ENCODE results near the gene DPY19L2.
"Not testable (repeated sequence)": the region's sequence is repeated elsewhere in the genome, so short reads cannot be mapped to it uniquely, and the experiment has no call there.

DPY19L2 gene

GRCh38 chr12:63668028-63668799 is at the start of gene DPY19L2:
TSS of gene DPY19L2 (minus strand) at chr12:63668493. CDS start at chr12:63668393, 100 bp downstream.
- peak; percentile 3 for DNase-seq (ENCODE audit: low read depth)

- DNase-seq (ENCODE audit: low read depth): not testable (repeated sequence)
Observed at GRCh38 chr12:63716891-63717290, 48.6 kb upstream of the DPY19L2 start.

- DNase-seq (ENCODE audit: low read depth): not testable (repeated sequence)
Observed at GRCh38 chr12:63715107-63715625, 46.9 kb upstream of the DPY19L2 start.

- DNase-seq (ENCODE audit: low read depth): not testable (repeated sequence)
Observed at GRCh38 chr12:63714409-63714808, 46.1 kb upstream of the DPY19L2 start.

- DNase-seq (ENCODE audit: low read depth): not testable (repeated sequence)
Observed at GRCh38 chr12:63713681-63714075, 45.4 kb upstream of the DPY19L2 start.

GRCh38 chr12:63712979-63713680 is 44.8 kb upstream of the DPY19L2 start:
- not testable (repeated sequence) for DNase-seq (ENCODE audit: low read depth)

GRCh38 chr12:63712376-63712974 is 44.2 kb upstream of the DPY19L2 start:
- DNase-seq (ENCODE audit: low read depth): not testable (repeated sequence)

- DNase-seq (ENCODE audit: low read depth): not testable (repeated sequence)
Observed at GRCh38 chr12:63711339-63711738, 43.0 kb upstream of the DPY19L2 start.

- DNase-seq (ENCODE audit: low read depth): no peak
Observed at GRCh38 chr12:63706336-63706735, 38.0 kb upstream of the DPY19L2 start.

GRCh38 chr12:63699678-63700382 is 31.5 kb upstream of the DPY19L2 start:
- DNase-seq (ENCODE audit: low read depth): not testable (repeated sequence)

- not testable (repeated sequence) for DNase-seq (ENCODE audit: low read depth)
Observed at GRCh38 chr12:63699011-63699410, 30.7 kb upstream of the DPY19L2 start.

GRCh38 chr12:63690837-63691236 is 22.5 kb upstream of the DPY19L2 start:
- DNase-seq (ENCODE audit: low read depth): not testable (repeated sequence)

- not testable (repeated sequence) for DNase-seq (ENCODE audit: low read depth)
Observed at GRCh38 chr12:63689141-63689540, 20.8 kb upstream of the DPY19L2 start.

GRCh38 chr12:63686623-63687022 is 18.3 kb upstream of the DPY19L2 start:
- not testable (repeated sequence) for DNase-seq (ENCODE audit: low read depth)

- DNase-seq (ENCODE audit: low read depth): not testable (repeated sequence)
Observed at GRCh38 chr12:63685789-63686188, 17.5 kb upstream of the DPY19L2 start.

- DNase-seq (ENCODE audit: low read depth): not testable (repeated sequence)
Observed at GRCh38 chr12:63682617-63683016, 14.3 kb upstream of the DPY19L2 start.

GRCh38 chr12:63680758-63681157 is 12.5 kb upstream of the DPY19L2 start:
- peak; percentile 7 for DNase-seq (ENCODE audit: low read depth)

- DNase-seq (ENCODE audit: low read depth): not testable (repeated sequence)
Observed at GRCh38 chr12:63672550-63672949, 4.3 kb upstream of the DPY19L2 start.

GRCh38 chr12:63669936-63670335 is 1.6 kb upstream of the DPY19L2 start:
- peak; percentile 14 for DNase-seq (ENCODE audit: low read depth)

GRCh38 chr12:63669427-63669826 is 1.1 kb upstream of the DPY19L2 start:
- DNase-seq (ENCODE audit: low read depth): not testable (repeated sequence)

GRCh38 chr12:63668800-63669365 is 590 bp upstream of the DPY19L2 start:
- not testable (repeated sequence) for DNase-seq (ENCODE audit: low read depth)
